HG02938 (cell line): ENCODE data around the gene SLC38A2.

Experiments used
- ATAC-seq: cut with Tn5 transposase; IDR thresholded peaks from one replicate; pipeline ENCODE4 v1.9.1; 2021; ENCODE audit warnings: mild to moderate bottlenecking, moderate library complexity; ENCODE audit not compliant: unreplicated experiment

SLC38A2 gene

GRCh38 chr12:46377678-46378077 is 5.1 kb upstream of the SLC38A2 start:
- no peak for ATAC-seq

- ATAC-seq: no peak
Observed at GRCh38 chr12:46376579-46376978, 4.0 kb upstream of the SLC38A2 start.

- no peak for ATAC-seq
Observed at GRCh38 chr12:46374711-46375110, 2.1 kb upstream of the SLC38A2 start.

GRCh38 chr12:46374310-46374709 is 1.7 kb upstream of the SLC38A2 start:
- ATAC-seq: no peak

GRCh38 chr12:46373301-46374296 is 1.0 kb upstream of the SLC38A2 start:
- ATAC-seq: no peak

GRCh38 chr12:46371718-46372543 is 642 bp downstream of the SLC38A2 start:
- peak; percentile 9 for ATAC-seq

GRCh38 chr12:46370792-46371717 is 1.5 kb downstream of the SLC38A2 start:
- ATAC-seq: peak; percentile 49

GRCh38 chr12:46370380-46370734 is 2.2 kb downstream of the SLC38A2 start:
- no peak for ATAC-seq

GRCh38 chr12:46369474-46370379 is 2.8 kb downstream of the SLC38A2 start:
- ATAC-seq: no peak

GRCh38 chr12:46369095-46369473 is 3.5 kb downstream of the SLC38A2 start:
- ATAC-seq: no peak

GRCh38 chr12:46368684-46369083 is 3.9 kb downstream of the SLC38A2 start:
- ATAC-seq: no peak

- no peak for ATAC-seq
Observed at GRCh38 chr12:46368138-46368537, 4.4 kb downstream of the SLC38A2 start.

GRCh38 chr12:46367351-46368029 is 5.1 kb downstream of the SLC38A2 start:
- ATAC-seq: no peak

GRCh38 chr12:46366771-46367170 is 5.8 kb downstream of the SLC38A2 start:
- ATAC-seq: no peak

GRCh38 chr12:46365951-46366379 is 6.6 kb downstream of the SLC38A2 start:
- ATAC-seq: no peak

GRCh38 chr12:46364777-46365580 is 7.6 kb downstream of the SLC38A2 start:
- ATAC-seq: no peak

GRCh38 chr12:46364300-46364696 is 8.3 kb downstream of the SLC38A2 start:
- ATAC-seq: no peak

- ATAC-seq: no peak
Observed at GRCh38 chr12:46363582-46364299, 8.8 kb downstream of the SLC38A2 start.
